SK-N-SH (cell line): ENCODE measurements around the gene MAP2K4. TPM values are rescaled to one million over a fixed set of nuclear protein-coding genes. Genes with fewer than 3 reads are reported as not detected.

Source experiments
- CTCF ChIA-PET: fragments of 300-600, 350-600 bp; formaldehyde crosslinking; extraction: SDS; loops from one replicate; lab custom pipeline; 2021; lab: Yijun Ruan, JAX
- POLR2A ChIA-PET: fragments of 350-600 bp; sonication (Branson Sonifier 250); formaldehyde crosslinking; extraction: SDS; loops from one replicate; lab custom pipeline; 2020; ENCODE audit warnings: antibody characterized with exemption, inconsistent platforms; lab: Yijun Ruan, JAX
- DNase-seq: peaks from one replicate; pipeline ENCODE4 v3.0.0; 2012
- H2AFZ ChIP-seq: fragments of 200-600 bp; sonication (generic); 2 replicates; pipeline ENCODE4 v1.8.1; 2016; ENCODE audit warnings: antibody characterized with exemption, mild to moderate bottlenecking, low read depth
- H3F3A ChIP-seq: fragments of 200-600 bp; sonication (generic); replicated peaks from 2 replicates; pipeline ENCODE3; 2016; ENCODE audit warnings: antibody characterized with exemption, mild to moderate bottlenecking; ENCODE audit not compliant: insufficient read depth
- H3K27ac ChIP-seq, 2 experiments: fragments of 200-500 bp in 1 of 2; fragments of 200-600 bp in 1 of 2; sonication (Bioruptor generic) in 1 of 2; sonication (generic), shearing (Covaris generic) in 1 of 2; 2 replicates each; pipeline versions ENCODE4 v1.5.1 to v1.6.1; 2014 to 2016; ENCODE audit warnings: low read depth in 2 of 2, inconsistent platforms in 1 of 2, low read length in 1 of 2, mild to moderate bottlenecking in 1 of 2, mixed read lengths in 1 of 2
- H3K27me3 ChIP-seq: fragments of 200-600 bp; sonication (generic), shearing (Covaris generic); 2 replicates; pipeline ENCODE4 v1.6.1; 2016; ENCODE audit warnings: mixed run types; ENCODE audit not compliant: insufficient read depth
- H3K36me3 ChIP-seq, 2 experiments: fragments of 200-500 bp in 1 of 2; fragments of 200-600 bp in 1 of 2; sonication (Bioruptor generic) in 1 of 2; sonication (generic) in 1 of 2; replicated peaks in 1 of 2; 2 replicates each; pipeline versions ENCODE3 to v1.5.1; 2014 to 2016; ENCODE audit warnings: low read length in 1 of 2, mild to moderate bottlenecking in 1 of 2; ENCODE audit not compliant: insufficient read depth in 2 of 2, control insufficient read depth in 1 of 2
- H3K4me1 ChIP-seq, 2 experiments: fragments of 200-500 bp in 1 of 2; fragments of 200-600 bp in 1 of 2; sonication (Bioruptor generic) in 1 of 2; sonication (generic), shearing (Covaris generic) in 1 of 2; 2 replicates each; pipeline versions ENCODE4 v1.5.1 to v1.6.1; 2014 to 2016; ENCODE audit warnings: low read depth in 1 of 2, low read length in 1 of 2, mixed run types in 1 of 2; ENCODE audit not compliant: insufficient read depth in 2 of 2, control insufficient read depth in 1 of 2
- H3K4me2 ChIP-seq: fragments of 200-600 bp; sonication (generic), shearing (Covaris generic); 2 replicates; pipeline ENCODE4 v1.6.1; 2017; ENCODE audit warnings: mixed run types
- H3K4me3 ChIP-seq, 2 experiments: fragments of 200-500 bp in 1 of 2; fragments of 200-600 bp in 1 of 2; sonication (Bioruptor generic) in 1 of 2; sonication (generic), shearing (Covaris generic) in 1 of 2; 2 replicates each; pipeline versions ENCODE4 v1.5.1 to v1.8.1; 2014 to 2016; ENCODE audit warnings: low read depth in 2 of 2, inconsistent platforms in 1 of 2, low read length in 1 of 2, mild to moderate bottlenecking in 1 of 2, mixed read lengths in 1 of 2, moderate library complexity in 1 of 2
- H3K79me2 ChIP-seq: fragments of 200-600 bp; sonication (generic); 2 replicates; pipeline ENCODE4 v1.8.1; 2017; ENCODE audit warnings: mild to moderate bottlenecking; ENCODE audit not compliant: insufficient read depth
- H3K9ac ChIP-seq: fragments of 200-600 bp; sonication (generic); 2 replicates; pipeline ENCODE4 v1.6.1; 2017; ENCODE audit warnings: mixed run types
- H3K9me2 ChIP-seq: fragments of 200-600 bp; sonication (generic); 2 replicates; pipeline ENCODE4 v1.6.1; 2017; ENCODE audit warnings: mixed run types
- H3K9me3 ChIP-seq: fragments of 200-600 bp; sonication (generic); 2 replicates; pipeline ENCODE4 v1.6.1; 2017; ENCODE audit warnings: mixed run types, mild to moderate bottlenecking, moderate library complexity
- H4K20me1 ChIP-seq: fragments of 200-600 bp; sonication (generic); 2 replicates; pipeline ENCODE4 v1.6.1; 2017; ENCODE audit warnings: mild to moderate bottlenecking, mixed run types; ENCODE audit not compliant: insufficient read depth
- CHD2 ChIP-seq: fragments of 150-350 bp; IDR thresholded peaks from 2 replicates; pipeline ENCODE4 v1.6.1; 2018; ENCODE audit warnings: low read length; ENCODE audit not compliant: partially characterized antibody
- CTCF ChIP-seq: fragments of 200-600 bp; sonication (generic); IDR thresholded peaks from 2 replicates; pipeline ENCODE4 v1.6.1; 2017; ENCODE audit warnings: antibody characterized with exemption, mild to moderate bottlenecking, moderate library complexity
- ELF1 ChIP-seq: IDR thresholded peaks from 2 replicates; pipeline ENCODE4 v1.4.0; 2012
- FOXJ3 ChIP-seq: sonication (generic); formaldehyde crosslinking; IDR thresholded peaks from 2 replicates; pipeline ENCODE4 v1.5.1; 2020; ENCODE audit warnings: mild to moderate bottlenecking, missing genetic modification reagents
- FOXM1 ChIP-seq: IDR thresholded peaks from 2 replicates; pipeline ENCODE4 v1.4.0; 2012; ENCODE audit warnings: low read depth, mild to moderate bottlenecking
- GATA2 ChIP-seq: sonication (generic); formaldehyde crosslinking; IDR thresholded peaks from 2 replicates; pipeline ENCODE4 v1.5.0; 2020; ENCODE audit warnings: mild to moderate bottlenecking, missing genetic modification reagents
- MAX ChIP-seq: IDR thresholded peaks from 2 replicates; pipeline ENCODE4 v1.4.0; 2012; ENCODE audit warnings: low read depth
- POLR2AphosphoS5 ChIP-seq: IDR thresholded peaks from 2 replicates; pipeline ENCODE4 v1.6.1; 2012; ENCODE audit warnings: low read depth, low read length
- RAD21 ChIP-seq: IDR thresholded peaks from 2 replicates; pipeline ENCODE4 v1.6.1; 2012; ENCODE audit warnings: mild to moderate bottlenecking, low read length
- REST ChIP-seq: IDR thresholded peaks from 2 replicates; pipeline ENCODE4 v1.6.1; 2012; ENCODE audit warnings: mild to moderate bottlenecking, low read depth, low read length, moderate library complexity
- RFX5 ChIP-seq: IDR thresholded peaks from 2 replicates; pipeline ENCODE4 v1.6.1; 2012; ENCODE audit warnings: mild to moderate bottlenecking, improper control_type of control experiment, low read length
- RXRA ChIP-seq: IDR thresholded peaks from 2 replicates; pipeline ENCODE4 v1.4.0; 2012; ENCODE audit warnings: low read depth, mild to moderate bottlenecking, borderline replicate concordance
- SIN3A ChIP-seq: IDR thresholded peaks from 2 replicates; pipeline ENCODE4 v1.6.1; 2012; ENCODE audit warnings: low read depth, mild to moderate bottlenecking, low read length, moderate library complexity, borderline replicate concordance
- SMC3 ChIP-seq: IDR thresholded peaks from 2 replicates; pipeline ENCODE4 v1.6.1; 2012; ENCODE audit warnings: low read depth, low read length, improper control_type of control experiment
- TEAD4 ChIP-seq: IDR thresholded peaks from 2 replicates; pipeline ENCODE4 v1.4.0; 2012; ENCODE audit warnings: mild to moderate bottlenecking, borderline replicate concordance; ENCODE audit not compliant: insufficient read depth
- YY1 ChIP-seq: IDR thresholded peaks from 2 replicates; pipeline ENCODE4 v1.4.0; 2012; ENCODE audit warnings: low read depth, mild to moderate bottlenecking
- WGBS: methylation state at CpG from one replicate; pipeline ENCODE4 v1.1.6; 2017; ENCODE audit warnings: low lambda C conversion rate; 5-methylcytosine and 5-hydroxymethylcytosine counted together
- polyA plus RNA-seq, 3 experiments: library from polyadenylated mRNA; depleted of rRNA; stranded (reverse); fragments of >200 nt; gene quantifications; 2 replicates each; pipeline ENCODE4 v1.2.3, GENCODE V29; 2012
- TF ChIP-seq, protein P1 (sequence below): IDR thresholded peaks from 2 replicates; pipeline ENCODE4; 2012
- TF ChIP-seq, protein P2 (sequence below): IDR thresholded peaks from 2 replicates; pipeline ENCODE4 v1.4.0; 2012; ENCODE audit warnings: low read depth, borderline replicate concordance
- TF ChIP-seq, protein P3 (sequence below): IDR thresholded peaks from 2 replicates; pipeline ENCODE4 v1.4.0; 2012; ENCODE audit warnings: low read depth, borderline replicate concordance

Gene MAP2K4
- polyA plus RNA-seq, 1 of the 3 experiments (the other 2 are of a cell fraction), result 10.6 TPM

- no peaks in the 10 kb centered on the region; a peak in 1 of 4 replicates for H3K4me1 ChIP-seq
- H4K20me1 ChIP-seq, result no peaks in the 10 kb centered on the region
- CTCF ChIA-PET, result no interaction called here
- no peak overlapping the region for H3K4me3 ChIP-seq
- peaks cover 60% of the 10 kb centered on the region for H3K79me2 ChIP-seq
- no peak overlapping the region for H3K27ac ChIP-seq
- no peaks in the 10 kb centered on the region for H3F3A ChIP-seq
- DNase-seq, result no peak
- H3K36me3 ChIP-seq, result peaks cover 0 to 33% of the 10 kb centered on the region in 2 experiments
- 98% methylated on average over 3 of the region's 3 CpGs for WGBS
- no peak overlapping the region for H2AFZ ChIP-seq
- no peak overlapping the region for H3K9ac ChIP-seq
- no peaks in the 10 kb centered on the region for H3K9me3 ChIP-seq
- no peak for TF ChIP-seq GATA2 (CRISPR knock-in tag)
- no peak for TF ChIP-seq REST
- TF ChIP-seq TEAD4, result no peak
- no peak for TF ChIP-seq POLR2AphosphoS5
- TF ChIP-seq, protein P1, sequence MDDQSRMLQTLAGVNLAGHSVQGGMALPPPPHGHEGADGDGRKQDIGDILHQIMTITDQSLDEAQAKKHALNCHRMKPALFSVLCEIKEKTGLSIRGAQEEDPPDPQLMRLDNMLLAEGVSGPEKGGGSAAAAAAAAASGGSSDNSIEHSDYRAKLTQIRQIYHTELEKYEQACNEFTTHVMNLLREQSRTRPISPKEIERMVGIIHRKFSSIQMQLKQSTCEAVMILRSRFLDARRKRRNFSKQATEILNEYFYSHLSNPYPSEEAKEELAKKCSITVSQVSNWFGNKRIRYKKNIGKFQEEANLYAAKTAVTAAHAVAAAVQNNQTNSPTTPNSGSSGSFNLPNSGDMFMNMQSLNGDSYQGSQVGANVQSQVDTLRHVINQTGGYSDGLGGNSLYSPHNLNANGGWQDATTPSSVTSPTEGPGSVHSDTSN, result no peak
- TF ChIP-seq RAD21, result no peak
- no peak for TF ChIP-seq YY1
- no peak for TF ChIP-seq CHD2
- TF ChIP-seq CTCF, result no peak
- no peak for TF ChIP-seq FOXJ3 (CRISPR knock-in tag)
- TF ChIP-seq, protein P2, sequence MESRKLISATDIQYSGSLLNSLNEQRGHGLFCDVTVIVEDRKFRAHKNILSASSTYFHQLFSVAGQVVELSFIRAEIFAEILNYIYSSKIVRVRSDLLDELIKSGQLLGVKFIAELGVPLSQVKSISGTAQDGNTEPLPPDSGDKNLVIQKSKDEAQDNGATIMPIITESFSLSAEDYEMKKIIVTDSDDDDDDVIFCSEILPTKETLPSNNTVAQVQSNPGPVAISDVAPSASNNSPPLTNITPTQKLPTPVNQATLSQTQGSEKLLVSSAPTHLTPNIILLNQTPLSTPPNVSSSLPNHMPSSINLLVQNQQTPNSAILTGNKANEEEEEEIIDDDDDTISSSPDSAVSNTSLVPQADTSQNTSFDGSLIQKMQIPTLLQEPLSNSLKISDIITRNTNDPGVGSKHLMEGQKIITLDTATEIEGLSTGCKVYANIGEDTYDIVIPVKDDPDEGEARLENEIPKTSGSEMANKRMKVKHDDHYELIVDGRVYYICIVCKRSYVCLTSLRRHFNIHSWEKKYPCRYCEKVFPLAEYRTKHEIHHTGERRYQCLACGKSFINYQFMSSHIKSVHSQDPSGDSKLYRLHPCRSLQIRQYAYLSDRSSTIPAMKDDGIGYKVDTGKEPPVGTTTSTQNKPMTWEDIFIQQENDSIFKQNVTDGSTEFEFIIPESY, result no peak
- TF ChIP-seq, protein P3, sequence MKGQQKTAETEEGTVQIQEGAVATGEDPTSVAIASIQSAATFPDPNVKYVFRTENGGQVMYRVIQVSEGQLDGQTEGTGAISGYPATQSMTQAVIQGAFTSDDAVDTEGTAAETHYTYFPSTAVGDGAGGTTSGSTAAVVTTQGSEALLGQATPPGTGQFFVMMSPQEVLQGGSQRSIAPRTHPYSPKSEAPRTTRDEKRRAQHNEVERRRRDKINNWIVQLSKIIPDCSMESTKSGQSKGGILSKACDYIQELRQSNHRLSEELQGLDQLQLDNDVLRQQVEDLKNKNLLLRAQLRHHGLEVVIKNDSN, result no peak
- no peak for TF ChIP-seq RXRA
- no peak for TF ChIP-seq SIN3A
- TF ChIP-seq ELF1, result no peak
- TF ChIP-seq RFX5, result no peak
- no peak for TF ChIP-seq FOXM1
- TF ChIP-seq SMC3, result no peak
- no peak for TF ChIP-seq MAX
- TF ChIP-seq, all 33 proteins: peak for 0
- POLR2A ChIA-PET, result no interaction called here
- Histone ChIP-seq H3K9me2 (no peaks in the 10 kb centered on the region), H3K27me3 (no peaks in the 10 kb centered on the region), H3K4me2 (no peak overlapping the region)
Observed at GRCh38 chr17:12062249-12062648, 41.6 kb downstream of the MAP2K4 start.
